ENCODE measurements around the gene SLC41A2.

DNA sequence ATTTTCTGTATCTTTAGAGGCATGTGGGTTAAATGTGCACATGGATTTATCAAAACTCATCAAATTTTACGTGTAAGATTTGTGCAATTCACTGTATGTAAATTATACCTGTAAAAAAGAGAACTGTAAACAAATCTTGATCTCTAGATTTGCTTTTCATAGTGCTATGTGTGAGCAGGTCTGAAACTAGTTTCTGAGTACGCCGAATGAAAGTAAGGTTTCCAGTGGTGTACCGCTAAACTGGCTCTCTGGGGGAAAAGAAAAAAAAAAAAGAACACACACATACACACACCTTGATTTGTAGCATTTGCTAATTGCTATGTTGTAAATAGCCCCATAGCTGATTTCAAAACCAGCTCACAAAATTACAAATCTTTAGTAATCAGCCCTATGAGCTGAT lies 8.6 kb upstream of the SLC41A2 start:
- TF ChIP-seq, protein P1, sequence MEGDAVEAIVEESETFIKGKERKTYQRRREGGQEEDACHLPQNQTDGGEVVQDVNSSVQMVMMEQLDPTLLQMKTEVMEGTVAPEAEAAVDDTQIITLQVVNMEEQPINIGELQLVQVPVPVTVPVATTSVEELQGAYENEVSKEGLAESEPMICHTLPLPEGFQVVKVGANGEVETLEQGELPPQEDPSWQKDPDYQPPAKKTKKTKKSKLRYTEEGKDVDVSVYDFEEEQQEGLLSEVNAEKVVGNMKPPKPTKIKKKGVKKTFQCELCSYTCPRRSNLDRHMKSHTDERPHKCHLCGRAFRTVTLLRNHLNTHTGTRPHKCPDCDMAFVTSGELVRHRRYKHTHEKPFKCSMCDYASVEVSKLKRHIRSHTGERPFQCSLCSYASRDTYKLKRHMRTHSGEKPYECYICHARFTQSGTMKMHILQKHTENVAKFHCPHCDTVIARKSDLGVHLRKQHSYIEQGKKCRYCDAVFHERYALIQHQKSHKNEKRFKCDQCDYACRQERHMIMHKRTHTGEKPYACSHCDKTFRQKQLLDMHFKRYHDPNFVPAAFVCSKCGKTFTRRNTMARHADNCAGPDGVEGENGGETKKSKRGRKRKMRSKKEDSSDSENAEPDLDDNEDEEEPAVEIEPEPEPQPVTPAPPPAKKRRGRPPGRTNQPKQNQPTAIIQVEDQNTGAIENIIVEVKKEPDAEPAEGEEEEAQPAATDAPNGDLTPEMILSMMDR (IDR thresholded peaks at IDR 0.05; ENCODE audit: extremely low read depth in 1 of 2, insufficient read depth in 1 of 2, low read depth in 1 of 2, low read length in 2 of 2): no peak
- TF ChIP-seq EZH2 (IDR thresholded peaks at IDR 0.05; ENCODE audit: borderline replicate concordance, low read depth, low read length, severe bottlenecking): no peak
- TF ChIP-seq, protein P2, sequence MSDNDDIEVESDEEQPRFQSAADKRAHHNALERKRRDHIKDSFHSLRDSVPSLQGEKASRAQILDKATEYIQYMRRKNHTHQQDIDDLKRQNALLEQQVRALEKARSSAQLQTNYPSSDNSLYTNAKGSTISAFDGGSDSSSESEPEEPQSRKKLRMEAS (IDR thresholded peaks at IDR 0.05; ENCODE audit: insufficient read depth, insufficient read length): no peak

Data from endothelial cell of umbilical vein (primary cell).